HUDEP-2 (cell line): Measurements from ENCODE around the gene DIPK1C.

Source experiments
- DNase-seq, 76 experiments: peaks; one replicate each; lab custom pipeline; 2025; ENCODE audit not compliant: unreplicated experiment in 76 of 76; lab: John Stamatoyannopoulos, UW

Gene DIPK1C

GRCh38 chr18:74454279-74454751 is 2.8 kb downstream of the DIPK1C start:
- DNase-seq: no peak

- DNase-seq: no peak
These were observed 3.4 kb downstream of the DIPK1C start for GRCh38 chr18:74453642-74454198.

- no peak for DNase-seq
These were observed 4.0 kb downstream of the DIPK1C start for GRCh38 chr18:74453016-74453566.

GRCh38 chr18:74451148-74451547 is 6.0 kb downstream of the DIPK1C start:
- DNase-seq: no peak

- no peak for DNase-seq
These were observed 6.5 kb downstream of the DIPK1C start for GRCh38 chr18:74450626-74451025.

GRCh38 chr18:74447404-74448152 is 9.5 kb downstream of the DIPK1C start:
- no peak for DNase-seq

GRCh38 chr18:74446631-74447403 is 10.3 kb downstream of the DIPK1C start:
- DNase-seq: no peak

- no peak for DNase-seq
These were observed 10.9 kb downstream of the DIPK1C start for GRCh38 chr18:74446178-74446577.

- DNase-seq: no peak
These were observed 11.5 kb downstream of the DIPK1C start for GRCh38 chr18:74445585-74445984.

GRCh38 chr18:74444104-74444503 is 13.0 kb downstream of the DIPK1C start:
- no peak for DNase-seq

- no peak for DNase-seq
These were observed 16.2 kb downstream of the DIPK1C start for GRCh38 chr18:74440808-74441427.

GRCh38 chr18:74438091-74438490 is 19.0 kb downstream of the DIPK1C start:
- no peak for DNase-seq

- DNase-seq: no peak
These were observed 20.8 kb downstream of the DIPK1C start for GRCh38 chr18:74436158-74436769.

GRCh38 chr18:74435740-74436139 is 21.4 kb downstream of the DIPK1C start:
- DNase-seq: no peak

GRCh38 chr18:74434466-74434865 is 22.6 kb downstream of the DIPK1C start:
- no peak for DNase-seq

- DNase-seq: no peak
These were observed 26.1 kb downstream of the DIPK1C start for GRCh38 chr18:74430806-74431571.

- no peak for DNase-seq
These were observed 26.9 kb downstream of the DIPK1C start for GRCh38 chr18:74430231-74430630.

GRCh38 chr18:74429096-74429495 is 28.0 kb downstream of the DIPK1C start:
- no peak for DNase-seq

- DNase-seq: no peak
These were observed 29.5 kb downstream of the DIPK1C start for GRCh38 chr18:74427442-74428112.
